GM06990 (cell line): ENCODE data around the gene SPINK1.
"Not testable (repeated sequence)": the region's sequence is repeated elsewhere in the genome, so short reads cannot be mapped to it uniquely, and the experiment has no call there.

Experiments used
- DNase-seq: peaks from one replicate; pipeline ENCODE4 v3.0.0-alpha.2; 2011; ENCODE audit not compliant: insufficient read length; ENCODE audit errors: extremely low read depth
- H3K27me3 ChIP-seq: replicated peaks from 2 replicates; pipeline ENCODE4 v1.6.0; 2011; ENCODE audit warnings: low read length; ENCODE audit not compliant: control insufficient read depth, insufficient read depth
- H3K36me3 ChIP-seq: 2 replicates; pipeline ENCODE4 v1.5.1; 2011; ENCODE audit warnings: low read length; ENCODE audit not compliant: control insufficient read depth, insufficient read depth
- H3K4me3 ChIP-seq: replicated peaks from 2 replicates; pipeline ENCODE4 v1.5.1; 2011; ENCODE audit warnings: low read depth, mild to moderate bottlenecking, control low read depth, low read length
- TF ChIP-seq, protein P1 (sequence below): IDR thresholded peaks from 2 replicates; pipeline ENCODE4 v1.5.1; 2011; ENCODE audit warnings: low read length, control low read depth, mild to moderate bottlenecking, inconsistent platforms; ENCODE audit not compliant: insufficient read depth, poor library complexity, severe bottlenecking

The SPINK1 gene

DNA sequence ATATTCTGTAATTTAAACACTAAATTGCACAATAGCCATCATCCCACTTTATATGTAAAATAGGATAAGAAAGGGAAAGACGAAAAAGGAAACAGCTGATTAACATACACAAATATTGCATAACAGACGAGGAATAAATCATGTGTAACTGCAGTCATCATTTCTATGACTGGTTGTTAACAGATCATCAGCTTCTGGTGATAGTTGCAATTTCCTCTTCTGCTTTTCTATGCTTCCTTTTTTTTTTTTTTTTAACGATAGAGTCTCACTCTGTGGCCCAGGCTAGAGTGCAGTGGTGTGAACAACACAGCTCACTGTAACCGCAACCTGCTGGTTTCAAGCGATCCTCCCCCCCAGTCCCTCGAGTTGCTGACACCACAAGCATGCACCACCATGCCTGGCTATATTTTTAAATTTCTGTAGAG is 26.4 kb downstream of the SPINK1 start:
- peak; percentile 31 for DNase-seq
- Histone ChIP-seq H3K4me3 (no peak overlapping the region), H3K36me3 (no peaks in the 10 kb centered on the region), H3K27me3 (no peaks in the 10 kb centered on the region)
- TF ChIP-seq, protein P1, sequence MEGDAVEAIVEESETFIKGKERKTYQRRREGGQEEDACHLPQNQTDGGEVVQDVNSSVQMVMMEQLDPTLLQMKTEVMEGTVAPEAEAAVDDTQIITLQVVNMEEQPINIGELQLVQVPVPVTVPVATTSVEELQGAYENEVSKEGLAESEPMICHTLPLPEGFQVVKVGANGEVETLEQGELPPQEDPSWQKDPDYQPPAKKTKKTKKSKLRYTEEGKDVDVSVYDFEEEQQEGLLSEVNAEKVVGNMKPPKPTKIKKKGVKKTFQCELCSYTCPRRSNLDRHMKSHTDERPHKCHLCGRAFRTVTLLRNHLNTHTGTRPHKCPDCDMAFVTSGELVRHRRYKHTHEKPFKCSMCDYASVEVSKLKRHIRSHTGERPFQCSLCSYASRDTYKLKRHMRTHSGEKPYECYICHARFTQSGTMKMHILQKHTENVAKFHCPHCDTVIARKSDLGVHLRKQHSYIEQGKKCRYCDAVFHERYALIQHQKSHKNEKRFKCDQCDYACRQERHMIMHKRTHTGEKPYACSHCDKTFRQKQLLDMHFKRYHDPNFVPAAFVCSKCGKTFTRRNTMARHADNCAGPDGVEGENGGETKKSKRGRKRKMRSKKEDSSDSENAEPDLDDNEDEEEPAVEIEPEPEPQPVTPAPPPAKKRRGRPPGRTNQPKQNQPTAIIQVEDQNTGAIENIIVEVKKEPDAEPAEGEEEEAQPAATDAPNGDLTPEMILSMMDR, result no peak

DNA sequence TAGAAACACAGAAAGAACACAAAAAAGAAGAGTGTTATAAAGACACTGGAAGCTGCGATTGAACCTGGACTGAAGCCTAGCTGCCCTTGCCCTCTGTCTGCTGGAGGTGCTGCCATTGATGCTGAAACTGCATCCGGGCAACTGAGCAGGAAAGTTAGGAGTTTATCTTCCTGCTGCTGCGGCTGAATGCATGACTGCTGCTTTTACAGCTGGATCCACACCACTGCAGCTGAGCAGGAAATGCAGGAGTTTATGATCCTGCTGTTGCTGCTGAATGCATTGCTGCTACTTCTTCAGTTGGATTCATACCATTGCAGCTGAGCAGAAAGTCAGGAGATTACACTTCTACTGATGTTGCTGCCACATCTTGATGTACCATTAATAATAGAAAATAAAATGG is 27.1 kb downstream of the SPINK1 start:
- no peak for DNase-seq
- TF ChIP-seq, protein P1, result no peak
- H3K36me3 ChIP-seq, result no peaks in the 10 kb centered on the region
- no peaks in the 10 kb centered on the region for H3K27me3 ChIP-seq
- H3K4me3 ChIP-seq, result no peak overlapping the region

DNA sequence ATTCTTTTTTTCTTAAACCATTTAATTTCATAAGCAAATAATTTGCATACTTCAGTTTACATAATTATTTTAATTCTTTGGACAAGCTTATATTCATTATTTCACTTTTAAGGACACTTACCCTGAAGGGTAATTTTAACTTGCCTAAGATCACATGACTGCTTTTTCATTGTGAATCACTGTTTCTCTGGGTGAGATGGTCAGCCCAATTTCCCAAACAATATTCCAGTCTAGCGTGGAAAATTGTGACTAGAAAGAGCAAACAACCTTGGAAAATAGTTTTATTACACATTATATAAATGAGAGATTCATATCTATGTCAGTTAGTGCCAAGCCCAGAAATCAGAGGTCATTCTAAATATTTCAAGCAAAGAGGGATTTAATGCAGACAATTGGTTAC is 27.5 kb downstream of the SPINK1 start:
- no peak for DNase-seq
- no peak overlapping the region for H3K4me3 ChIP-seq
- TF ChIP-seq, protein P1, result no peak

DNA sequence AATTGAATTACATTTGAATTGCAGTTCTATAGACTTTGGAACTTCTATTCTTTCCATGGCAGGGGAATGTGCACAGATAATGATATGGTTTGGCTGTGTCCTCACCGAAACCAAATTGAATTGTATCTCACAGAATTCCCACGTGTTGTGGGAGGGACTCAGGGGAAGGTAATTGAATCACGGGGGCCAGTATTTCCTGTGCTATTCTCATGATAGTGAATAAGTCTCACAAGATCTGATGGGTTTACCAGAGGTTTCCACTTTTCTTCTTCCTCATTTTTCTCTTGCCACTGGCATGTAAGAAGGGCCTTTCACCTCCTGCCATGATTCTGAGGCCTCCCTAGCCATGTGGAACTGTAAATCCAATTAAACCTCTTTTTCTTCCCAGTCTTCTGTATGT is 28.3 kb downstream of the SPINK1 start:
- not testable (repeated sequence) for DNase-seq, H3K27me3 ChIP-seq, H3K36me3 ChIP-seq, H3K4me3 ChIP-seq

More for the DNA sequence above, 27.5 kb downstream of the SPINK1 start:
- Histone ChIP-seq H3K36me3 (no peaks in the 10 kb centered on the region), H3K27me3 (no peaks in the 10 kb centered on the region)

DNA sequence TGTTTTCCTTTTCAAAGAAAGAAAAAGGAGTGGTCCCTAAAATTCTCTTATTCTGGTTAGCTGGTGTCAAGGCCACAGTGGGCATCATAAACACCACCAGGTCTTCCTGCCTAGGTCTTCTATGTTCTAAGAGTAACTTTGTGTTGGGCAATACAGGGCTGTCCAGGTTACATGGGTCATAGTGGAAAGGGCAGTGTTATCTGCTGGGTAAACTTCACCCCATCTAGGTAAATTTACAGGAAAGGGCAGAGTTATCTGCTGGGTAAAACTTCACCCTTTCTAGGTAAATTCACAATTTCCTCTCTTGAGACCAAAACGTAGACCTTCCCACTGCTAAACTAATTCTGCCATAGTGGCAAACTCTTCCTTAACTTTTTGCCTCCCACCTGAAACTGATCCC is 30.0 kb downstream of the SPINK1 start:
- TF ChIP-seq, protein P1, result no peak
- DNase-seq, result no peak

DNA sequence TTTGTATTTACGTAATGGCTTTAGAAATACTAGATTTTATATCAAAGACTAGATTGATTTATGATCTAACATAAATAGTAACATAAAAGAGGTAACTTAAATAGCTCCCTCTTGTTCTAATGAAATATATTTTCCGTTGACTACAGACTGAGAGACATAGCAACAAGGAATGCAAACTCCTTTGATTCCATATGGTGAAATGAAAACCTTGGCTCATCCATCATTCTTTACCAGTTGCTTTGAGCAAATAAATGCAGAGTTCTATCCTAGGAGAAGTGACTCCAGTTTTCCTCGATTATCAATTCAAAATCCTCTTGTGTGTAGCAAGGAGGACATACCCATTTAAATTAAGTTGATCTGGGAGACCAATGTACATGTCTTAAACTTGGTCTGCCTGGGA is 31.0 kb downstream of the SPINK1 start:
- H3K4me3 ChIP-seq, result no peak overlapping the region
- H3K27me3 ChIP-seq, result no peaks in the 10 kb centered on the region
- H3K36me3 ChIP-seq, result no peaks in the 10 kb centered on the region
- TF ChIP-seq, protein P1, result no peak
- DNase-seq, result no peak

More for the DNA sequence above, 30.0 kb downstream of the SPINK1 start:
- Histone ChIP-seq H3K36me3 (no peaks in the 10 kb centered on the region), H3K4me3 (no peak overlapping the region), H3K27me3 (no peaks in the 10 kb centered on the region)
